Loucy (cell line): Measurements from ENCODE around the gene BAIAP3.
"Not testable (repeated sequence)": the region's sequence is repeated elsewhere in the genome, so short reads cannot be mapped to it uniquely, and the experiment has no call there.

ENCODE experiments used
- EZH2phosphoT487 ChIP-seq: fragments of 200-600 bp; IDR thresholded peaks from 2 replicates; pipeline ENCODE4 v1.6.1; 2018; ENCODE audit warnings: antibody characterized with exemption, mild to moderate bottlenecking, moderate library complexity, borderline replicate concordance
- TF ChIP-seq, protein P1 (sequence below): fragments of 200-600 bp; sonication (generic); conservative IDR thresholded peaks from 2 replicates; pipeline ENCODE4 v1.5.1; 2014; ENCODE audit warnings: mild to moderate bottlenecking, antibody characterized with exemption, low read length

DNA sequence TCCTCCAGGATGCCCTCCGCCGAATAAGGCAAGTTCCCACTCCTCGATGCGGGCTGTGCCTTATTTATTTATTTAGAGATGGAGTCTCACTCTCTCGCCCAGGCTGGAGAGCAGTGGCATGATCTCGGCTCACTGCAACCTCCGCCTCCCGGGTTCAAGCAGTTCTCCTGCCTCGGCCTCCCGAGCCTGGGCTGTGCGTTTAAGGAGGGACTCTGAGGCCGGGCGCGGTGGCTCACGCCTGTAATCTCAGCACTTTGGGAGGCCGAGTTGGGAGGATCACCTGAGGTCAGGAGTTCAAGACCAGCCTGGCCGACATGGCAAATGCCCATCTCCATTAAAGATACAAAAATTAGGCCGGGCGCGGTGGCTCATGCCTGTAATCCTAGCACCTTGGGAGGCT, 5.3 kb upstream of the BAIAP3 start:
- TF ChIP-seq, protein P1, sequence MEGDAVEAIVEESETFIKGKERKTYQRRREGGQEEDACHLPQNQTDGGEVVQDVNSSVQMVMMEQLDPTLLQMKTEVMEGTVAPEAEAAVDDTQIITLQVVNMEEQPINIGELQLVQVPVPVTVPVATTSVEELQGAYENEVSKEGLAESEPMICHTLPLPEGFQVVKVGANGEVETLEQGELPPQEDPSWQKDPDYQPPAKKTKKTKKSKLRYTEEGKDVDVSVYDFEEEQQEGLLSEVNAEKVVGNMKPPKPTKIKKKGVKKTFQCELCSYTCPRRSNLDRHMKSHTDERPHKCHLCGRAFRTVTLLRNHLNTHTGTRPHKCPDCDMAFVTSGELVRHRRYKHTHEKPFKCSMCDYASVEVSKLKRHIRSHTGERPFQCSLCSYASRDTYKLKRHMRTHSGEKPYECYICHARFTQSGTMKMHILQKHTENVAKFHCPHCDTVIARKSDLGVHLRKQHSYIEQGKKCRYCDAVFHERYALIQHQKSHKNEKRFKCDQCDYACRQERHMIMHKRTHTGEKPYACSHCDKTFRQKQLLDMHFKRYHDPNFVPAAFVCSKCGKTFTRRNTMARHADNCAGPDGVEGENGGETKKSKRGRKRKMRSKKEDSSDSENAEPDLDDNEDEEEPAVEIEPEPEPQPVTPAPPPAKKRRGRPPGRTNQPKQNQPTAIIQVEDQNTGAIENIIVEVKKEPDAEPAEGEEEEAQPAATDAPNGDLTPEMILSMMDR = not testable (repeated sequence)
- TF ChIP-seq EZH2phosphoT487 = not testable (repeated sequence)
